HepG2 (cell line): ENCODE measurements around the gene PCBP1. TPM values are rescaled to one million over a fixed set of nuclear protein-coding genes. Genes with fewer than 3 reads are reported as not detected.

Experiments
- ATAC-seq: fragments of 200-7000 bp; cut with Tn5 transposase; 3 replicates; pipeline ENCODE4 v1.9.1; 2020; ENCODE audit warnings: mild to moderate bottlenecking, moderate library complexity
- BruUV-seq: library from RNA; stranded (reverse); fragments of 400-500 nt; replicated peaks from 2 replicates; lab custom pipeline; 2021; lab: Mats Ljungman, UMichigan
- CTCF ChIA-PET: fragments of 300-600 bp; formaldehyde crosslinking; extraction: SDS; loops from one replicate; lab custom pipeline; 2021; ENCODE audit warnings: low total read pairs, inconsistent platforms, low intra/inter-chr PET ratio; lab: Yijun Ruan, JAX
- POLR2A ChIA-PET: fragments of 350-600 bp; sonication (Branson Sonifier 250); formaldehyde crosslinking; loops from one replicate; lab custom pipeline; 2020; ENCODE audit warnings: antibody characterized with exemption, inconsistent platforms; lab: Yijun Ruan, JAX
- DNase-seq: peaks from one replicate; pipeline ENCODE4 v3.0.0-alpha.2; 2015; ENCODE audit warnings: low spot score
- FAIRE-seq: peaks from 3 replicates; lab custom pipeline; 2011; peaks lifted over from hg19 to GRCh38; lab: Jason Lieb, UNC
- H2AFZ ChIP-seq: one replicate; pipeline ENCODE4 v1.6.1; 2011; ENCODE audit warnings: low read length, inconsistent platforms
- H3K27ac ChIP-seq: fragments of 300-600 bp; 3 replicates; pipeline ENCODE4 v1.8.0; 2011; ENCODE audit warnings: mixed run types, mild to moderate bottlenecking, mixed read lengths, low read length, inconsistent platforms; ENCODE audit not compliant: insufficient read depth; ENCODE audit errors: extremely low read length
- H3K27me3 ChIP-seq, 2 experiments: fragments of 200-600 bp in 1 of 2; 2 replicates in 1 of 2; 3 replicates in 1 of 2; pipeline versions ENCODE4 v1.6.0 to v1.8.0; 2011; ENCODE audit warnings: low read length in 2 of 2, mild to moderate bottlenecking in 2 of 2, moderate library complexity in 2 of 2, inconsistent platforms in 1 of 2; ENCODE audit not compliant: insufficient read depth in 2 of 2, control insufficient read depth in 1 of 2
- H3K36me3 ChIP-seq, 2 experiments: fragments of 200-600 bp in 1 of 2; replicated peaks in 1 of 2; 2 replicates in 1 of 2; 3 replicates in 1 of 2; pipeline versions ENCODE4 v1.5.1 to v1.8.0; 2011; ENCODE audit warnings: low read length in 2 of 2, inconsistent platforms in 1 of 2; ENCODE audit not compliant: insufficient read depth in 2 of 2, control insufficient read depth in 1 of 2
- H3K4me1 ChIP-seq: 2 replicates; pipeline ENCODE4 v1.5.1; 2012; ENCODE audit warnings: low read length, inconsistent platforms; ENCODE audit not compliant: insufficient read depth
- H3K4me2 ChIP-seq: 2 replicates; pipeline ENCODE4 v1.6.0; 2011; ENCODE audit warnings: low read depth, low read length, inconsistent platforms
- H3K4me3 ChIP-seq, 3 experiments: fragments of 200-600 bp in 1 of 3; sonication (generic), shearing (Covaris generic) in 1 of 3; replicated peaks in 1 of 3; 2 replicates each; pipeline ENCODE4 v1.5.1; 2011 to 2016; ENCODE audit warnings: low read length in 3 of 3, inconsistent platforms in 2 of 3, low read depth in 2 of 3, mild to moderate bottlenecking in 2 of 3, control low read depth in 1 of 3, mixed read lengths in 1 of 3; ENCODE audit not compliant: insufficient read depth in 1 of 3
- H3K79me2 ChIP-seq: one replicate; pipeline ENCODE4 v1.6.1; 2011; ENCODE audit warnings: low read length, inconsistent platforms; ENCODE audit not compliant: insufficient read depth
- H3K9ac ChIP-seq: 2 replicates; pipeline ENCODE4 v1.6.0; 2011; ENCODE audit warnings: mild to moderate bottlenecking, low read depth, low read length, inconsistent platforms; ENCODE audit not compliant: insufficient read depth
- H3K9me3 ChIP-seq: 2 replicates; pipeline ENCODE4 v1.5.1; 2012; ENCODE audit warnings: mild to moderate bottlenecking, low read length
- H4K20me1 ChIP-seq: 2 replicates; pipeline ENCODE4 v1.6.0; 2011; ENCODE audit warnings: inconsistent platforms, mild to moderate bottlenecking, low read length, moderate library complexity; ENCODE audit not compliant: insufficient read depth
- CBX5 ChIP-seq: sonication (generic); formaldehyde crosslinking; IDR thresholded peaks from 2 replicates; pipeline ENCODE4 v1.4.0; 2020; ENCODE audit warnings: missing genetic modification reagents, borderline replicate concordance
- CREB1 ChIP-seq, 2 experiments: fragments of 450-650 bp in 1 of 2; IDR thresholded peaks; 2 replicates each; pipeline ENCODE4 v1.6.1; 2016 to 2017; ENCODE audit warnings: control low read depth in 1 of 2, mild to moderate bottlenecking in 1 of 2, missing compliant biosample characterization in 1 of 2, missing genetic modification characterization in 1 of 2
- GLI4 ChIP-seq: sonication (generic); formaldehyde crosslinking; IDR thresholded peaks from 2 replicates; pipeline ENCODE4 v1.5.1; 2020; ENCODE audit warnings: missing genetic modification reagents, mild to moderate bottlenecking, moderate library complexity, borderline replicate concordance
- MIER2 ChIP-seq: IDR thresholded peaks from 2 replicates; pipeline ENCODE4 v1.6.1; 2016; ENCODE audit warnings: missing biosample characterization, missing genetic modification reagents
- PHF5A ChIP-seq: IDR thresholded peaks from one replicate; pipeline ENCODE4 v1.6.1; 2018; ENCODE audit warnings: low read depth, missing genetic modification reagents; ENCODE audit not compliant: unreplicated experiment
- RARA ChIP-seq: IDR thresholded peaks from 2 replicates; pipeline ENCODE4 v1.6.1; 2016; ENCODE audit warnings: missing genetic modification reagents, missing compliant biosample characterization
- SAP130 ChIP-seq: IDR thresholded peaks from 2 replicates; pipeline ENCODE4 v1.6.1; 2016; ENCODE audit warnings: low read depth
- SMC3 ChIP-seq: IDR thresholded peaks from 2 replicates; pipeline ENCODE4 v1.6.1; 2011; ENCODE audit warnings: low read length, improper control_type of control experiment
- SNAPC4 ChIP-seq: sonication (generic); formaldehyde crosslinking; IDR thresholded peaks from 2 replicates; pipeline ENCODE4 v1.4.0; 2020; ENCODE audit warnings: mild to moderate bottlenecking, missing genetic modification reagents
- SOX13 ChIP-seq, 3 experiments: fragments of 450-650 bp in 1 of 3; sonication (generic) in 1 of 3; formaldehyde crosslinking in 1 of 3; IDR thresholded peaks in 2 of 3; conservative IDR thresholded peaks in 1 of 3; 2 replicates each; pipeline versions ENCODE4 v1.5.0 to v1.6.1; 2016 to 2020; ENCODE audit warnings: antibody characterized with exemption in 1 of 3, mild to moderate bottlenecking in 1 of 3, missing compliant biosample characterization in 1 of 3, missing genetic modification reagents in 1 of 3, moderate library complexity in 1 of 3
- TFDP2 ChIP-seq: sonication (generic); formaldehyde crosslinking; IDR thresholded peaks from 2 replicates; pipeline ENCODE4 v1.4.0; 2020; ENCODE audit warnings: missing genetic modification reagents
- XRCC5 ChIP-seq: fragments of 200-400 bp; formaldehyde crosslinking; optimal IDR thresholded peaks from 2 replicates; pipeline ENCODE3; 2017; ENCODE audit warnings: mild to moderate bottlenecking, low read length
- ZNF337 ChIP-seq: sonication (generic); formaldehyde crosslinking; IDR thresholded peaks from 2 replicates; pipeline ENCODE4 v1.5.1; 2020; ENCODE audit warnings: missing genetic modification reagents, low read depth, mild to moderate bottlenecking, borderline replicate concordance
- ZNF556 ChIP-seq: sonication (generic); formaldehyde crosslinking; IDR thresholded peaks from 2 replicates; pipeline ENCODE4 v1.4.0; 2020; ENCODE audit warnings: mild to moderate bottlenecking, missing genetic modification reagents, borderline replicate concordance
- ZNF792 ChIP-seq: IDR thresholded peaks from 2 replicates; pipeline ENCODE4 v1.6.1; 2016
- ZNF850 ChIP-seq: sonication (generic); formaldehyde crosslinking; conservative IDR thresholded peaks from 2 replicates; pipeline ENCODE4 v1.9.0; 2021; ENCODE audit warnings: mild to moderate bottlenecking, missing genetic modification reagents
- WGBS: methylation state at CpG from one replicate; pipeline ENCODE4 v1.1.6; 2017; ENCODE audit warnings: low lambda C conversion rate; 5-methylcytosine and 5-hydroxymethylcytosine counted together
- in situ Hi-C: cut with HindIII; loops from 2 replicates; pipeline ENCODE4 v1.10.0; 2017; ENCODE audit warnings: low pct_unique_long_range_greater_than_20kb; ENCODE audit not compliant: extremely low pct_ligation_motif_present
- intact Hi-C: fragments of 100-400 bp; cut with micrococcal nuclease; formaldehyde crosslinking; loops from one replicate; pipeline ENCODE4 v1.10.0; 2022; ENCODE audit not compliant: unreplicated experiment
- polyA plus RNA-seq, 8 experiments: library from polyadenylated mRNA; depleted of rRNA in 3 of 8; stranded (reverse) in 7 of 8; unstranded in 1 of 8; fragments of >200 nt; fragmentation: Illumina TruSeq in 4 of 8; extraction: Trizol in 4 of 8; gene quantifications; 2 replicates each; pipeline versions ENCODE4 v1.2.1 to v1.2.3, GENCODE V29; 2011 to 2016; ENCODE audit warnings: low read depth in 4 of 8, missing spikeins in 1 of 8, mixed read lengths in 1 of 8; ENCODE audit not compliant: insufficient read depth in 1 of 8
- total RNA-seq, 5 experiments: library from RNA; depleted of rRNA; stranded (reverse); fragments of >200 nt; fragmentation: Illumina TruSeq; extraction: Trizol; gene quantifications; 2 replicates each; pipeline ENCODE4 v1.2.3, GENCODE V29; 2016; ENCODE audit warnings: low read depth in 1 of 5

Gene PCBP1
- total and polyA plus RNA-seq, 2 of the 13 experiments (the other 11 are each of a cell fraction or from before 2014, with no cell fraction given), result 32.0 to 137 TPM

- Histone ChIP-seq H3K9me3 (no peaks in the 10 kb centered on the region), H3K4me3 (no peak overlapping the region), H2AFZ (peak overlapping the region; percentile 72), H3K9ac (0 out of 2 replicates have a peak overlapping the region, but pooled peaks have one; percentile 17), H3K36me3 (peaks cover 13 to 49% of the 10 kb centered on the region in 2 experiments), H3K4me1 (peaks cover 36% of the 10 kb centered on the region), H3K79me2 (peaks cover 11% of the 10 kb centered on the region), H3K4me2 (0 out of 2 replicates have a peak overlapping the region, but pooled peaks have one; percentile 13), H3K27me3 (no peaks in the 10 kb centered on the region), H4K20me1 (no peaks in the 10 kb centered on the region), H3K27ac (peak overlapping the region; percentile 41)
- peak; percentile 94 for FAIRE-seq
- in situ Hi-C loops, result no loop called here
- POLR2A ChIA-PET, result interaction anchor here (0.7 to 24.7 kb wide), 13 partner anchors 8 to 189 kb away, joined by 3 to 282 read pairs (median 4); partner anchors contain the start of genes C2orf42 and MXD1
- BruUV-seq, result no TSS peak
- intact Hi-C loops, result no loop called here
- CTCF ChIA-PET, result interaction anchor here (0.9 to 3.3 kb wide), 2 partner anchors 156 to 159 kb away, joined by 5 to 22 read pairs; partner anchors contain the start of gene MXD1
- ATAC-seq, result peak; percentile 90
- peak; percentile 87 for DNase-seq
- 77% methylated on average over 13 of the region's 13 CpGs for WGBS
- TF ChIP-seq MIER2 (CRISPR knock-in tag), result peak; percentile 37; the same call in 1 of the 2 replicates
- TF ChIP-seq SMC3, result peak; percentile 98
- TF ChIP-seq ZNF850 (CRISPR knock-in tag), result 0 out of 2 replicates have a peak, but pooled peaks have one; percentile 38
- peak; percentile 29; the same call in 1 of the 2 replicates for TF ChIP-seq RARA (CRISPR knock-in tag)
- TF ChIP-seq TFDP2 (CRISPR knock-in tag), result 0 out of 2 replicates have a peak, but pooled peaks have one; percentile 29
- TF ChIP-seq SOX13 (IDR thresholded peaks at IDR 0.05), result no peak
- TF ChIP-seq SOX13 (CRISPR knock-in tag; conservative IDR thresholded peaks at IDR 0.05 in 1 of 2, IDR thresholded peaks at IDR 0.05 in 1 of 2), result no peak
- TF ChIP-seq ZNF556 (CRISPR knock-in tag), result 0 out of 2 replicates have a peak, but pooled peaks have one; percentile 28
- peak; percentile 74 for TF ChIP-seq SAP130 (CRISPR knock-in tag)
- TF ChIP-seq SNAPC4, result no peak
- TF ChIP-seq CBX5 (CRISPR knock-in tag), result peak; percentile 35; the same call in 1 of the 2 replicates
- TF ChIP-seq GLI4 (CRISPR knock-in tag), result no peak
- peak; percentile 69 for TF ChIP-seq XRCC5
- no peak for TF ChIP-seq CREB1 (IDR thresholded peaks at IDR 0.05)
- TF ChIP-seq CREB1 (CRISPR knock-in tag; IDR thresholded peaks at IDR 0.05), result peak; percentile 18; the same call in 1 of the 2 replicates
- TF ChIP-seq ZNF337, result no peak
- no peak for TF ChIP-seq PHF5A
- TF ChIP-seq ZNF792 (CRISPR knock-in tag), result peak; percentile 69; the same call in 1 of the 2 replicates
These were observed 16.6 kb upstream of the PCBP1 start for GRCh38 chr2:70070542-70071268.
